ENCODE measurements around the gene PI4KA. TPM values are rescaled to one million over a fixed set of nuclear protein-coding genes. Genes with fewer than 3 reads are reported as not detected.

PI4KA gene
- total RNA-seq, 1 experiment from 2014 or later, result 65.8 TPM

DNA sequence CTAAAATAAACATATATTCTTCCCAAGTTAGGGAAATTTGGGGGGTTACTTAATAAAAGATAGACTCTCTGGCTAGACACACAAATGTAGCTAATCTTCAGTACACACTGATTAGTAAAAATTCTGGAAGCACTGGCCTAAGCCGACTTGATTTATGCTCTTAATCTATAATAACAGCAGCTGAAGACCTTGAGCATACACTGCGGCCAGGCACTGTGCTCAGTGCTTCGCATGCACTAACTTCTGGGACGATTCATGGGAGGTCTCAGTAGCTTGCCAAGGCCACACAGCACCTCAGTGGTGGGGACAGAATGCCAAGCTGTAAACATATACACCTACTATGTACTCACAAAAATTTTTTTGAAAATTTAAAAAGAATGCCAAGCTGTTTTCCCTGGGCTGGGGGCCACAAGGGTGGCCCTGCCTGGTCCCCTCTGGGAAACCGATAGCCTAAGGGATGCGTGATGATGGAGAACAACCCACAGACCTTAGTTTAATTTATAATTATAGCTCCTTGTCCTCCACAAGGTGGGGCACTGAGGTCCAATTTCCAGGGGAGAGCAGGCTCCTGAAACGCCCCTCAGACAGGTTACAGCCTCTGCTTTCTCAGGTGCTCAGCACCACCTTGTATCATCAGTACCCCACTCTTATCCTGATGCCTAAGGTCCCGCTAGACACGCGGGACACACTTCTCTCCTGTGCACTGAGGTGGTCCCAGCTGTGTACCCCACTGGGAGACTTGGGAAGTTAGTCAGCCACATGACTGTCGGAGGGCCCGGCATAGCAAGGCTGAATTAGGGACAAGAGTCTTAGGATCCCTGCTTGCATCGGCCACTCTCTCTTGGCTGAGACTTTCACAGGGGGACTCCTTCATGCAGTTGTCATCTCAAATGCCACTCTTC lies 64.6 kb downstream of the PI4KA start:
- H3T11ph ChIP-seq (ENCODE audit: low read length), result no peak overlapping the region
- no peaks in the 10 kb centered on the region for H3K79me2 ChIP-seq (ENCODE audit: insufficient read depth, low read length)
- no peaks in the 10 kb centered on the region for H3K9me3 ChIP-seq (ENCODE audit: control insufficient read depth, low read depth, low read length)
- H3K4ac ChIP-seq (ENCODE audit: low read depth, low read length), result no peak overlapping the region
- no peaks in the 10 kb centered on the region for H3K79me1 ChIP-seq (ENCODE audit: insufficient read depth, low read depth, low read length, poor library complexity, severe bottlenecking)
- H3K23ac ChIP-seq (ENCODE audit: insufficient read length, low read depth, low read length), result no peak overlapping the region
- H3K56ac ChIP-seq (ENCODE audit: insufficient read length, low read depth, low read length), result no peak overlapping the region
- H3K4me2 ChIP-seq (ENCODE audit: insufficient read depth, insufficient read length, low read length), result no peak overlapping the region
- no CpG with 5 or more reads among the region's 13 CpGs for WGBS (ENCODE audit: extremely low coverage, insufficient read length, low lambda C conversion rate)
- H4K5ac ChIP-seq (ENCODE audit: insufficient read length, low read depth, low read length), result no peak overlapping the region
- H2BK12ac ChIP-seq (ENCODE audit: insufficient read length, low read depth, low read length), result no peak overlapping the region
- no peaks in the 10 kb centered on the region for H3K4me1 Mint-ChIP-seq
- no peak overlapping the region for H4K91ac ChIP-seq (ENCODE audit: insufficient read length, low read depth, low read length)
- no peak overlapping the region for H2BK20ac ChIP-seq (ENCODE audit: low read depth, low read length, poor library complexity, severe bottlenecking)
- no peaks in the 10 kb centered on the region for H3K4me1 ChIP-seq (ENCODE audit: insufficient read depth, low read length)
- no peaks in the 10 kb centered on the region for H3K9me3 Mint-ChIP-seq
- no peak overlapping the region for H2AFZ ChIP-seq (ENCODE audit: low read length)
- TF ChIP-seq, protein P1, sequence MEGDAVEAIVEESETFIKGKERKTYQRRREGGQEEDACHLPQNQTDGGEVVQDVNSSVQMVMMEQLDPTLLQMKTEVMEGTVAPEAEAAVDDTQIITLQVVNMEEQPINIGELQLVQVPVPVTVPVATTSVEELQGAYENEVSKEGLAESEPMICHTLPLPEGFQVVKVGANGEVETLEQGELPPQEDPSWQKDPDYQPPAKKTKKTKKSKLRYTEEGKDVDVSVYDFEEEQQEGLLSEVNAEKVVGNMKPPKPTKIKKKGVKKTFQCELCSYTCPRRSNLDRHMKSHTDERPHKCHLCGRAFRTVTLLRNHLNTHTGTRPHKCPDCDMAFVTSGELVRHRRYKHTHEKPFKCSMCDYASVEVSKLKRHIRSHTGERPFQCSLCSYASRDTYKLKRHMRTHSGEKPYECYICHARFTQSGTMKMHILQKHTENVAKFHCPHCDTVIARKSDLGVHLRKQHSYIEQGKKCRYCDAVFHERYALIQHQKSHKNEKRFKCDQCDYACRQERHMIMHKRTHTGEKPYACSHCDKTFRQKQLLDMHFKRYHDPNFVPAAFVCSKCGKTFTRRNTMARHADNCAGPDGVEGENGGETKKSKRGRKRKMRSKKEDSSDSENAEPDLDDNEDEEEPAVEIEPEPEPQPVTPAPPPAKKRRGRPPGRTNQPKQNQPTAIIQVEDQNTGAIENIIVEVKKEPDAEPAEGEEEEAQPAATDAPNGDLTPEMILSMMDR (conservative IDR thresholded peaks at IDR 0.05), result no peak; the same call in 2 of the 3 replicates
- no peaks in the 10 kb centered on the region for H4K20me1 ChIP-seq (ENCODE audit: control insufficient read depth, insufficient read depth, insufficient read length)
- H3K27ac ChIP-seq (ENCODE audit: insufficient read length, low read depth, low read length), result no peak overlapping the region
- H3K27me3 ChIP-seq (ENCODE audit: insufficient read depth, low read length), result no peaks in the 10 kb centered on the region
- no peak overlapping the region for H2BK5ac ChIP-seq (ENCODE audit: insufficient read length, low read length)
- no peak overlapping the region for H2BK15ac ChIP-seq (ENCODE audit: low read depth, low read length)
- H3K9ac ChIP-seq (ENCODE audit: extremely low read depth, insufficient read length, low read length), result no peak overlapping the region
- H3K14ac ChIP-seq (ENCODE audit: insufficient read depth, low read length), result no peak overlapping the region
- no peak overlapping the region for H3K18ac ChIP-seq (ENCODE audit: insufficient read length, low read depth, low read length)
- H3K27ac Mint-ChIP-seq, result peak overlapping the region in 1 of 3 experiments; percentile 69; a peak in 1 of 7 replicates
- H3K27me3 Mint-ChIP-seq (ENCODE audit: low read depth), result no peaks in the 10 kb centered on the region
- H4K8ac ChIP-seq (replicated peaks; ENCODE audit: insufficient read length, low read depth, low read length), result no peak overlapping the region
- peaks cover 0 to 53% (median 9%) of the 10 kb centered on the region in 3 experiments; a peak in 6 of 7 replicates for H3K36me3 Mint-ChIP-seq (ENCODE audit: insufficient read depth in 1 of 3, low read depth in 3 of 3)
- no peak for DNase-seq
- no peak overlapping the region for H3K4me3 Mint-ChIP-seq
- no peaks in the 10 kb centered on the region for H3K23me2 ChIP-seq (ENCODE audit: insufficient read length, low read depth, low read length, poor library complexity, severe bottlenecking)
- H2AK5ac ChIP-seq (ENCODE audit: insufficient read length, low read length), result no peak overlapping the region
- H2BK120ac ChIP-seq (ENCODE audit: low read depth, low read length, poor library complexity, severe bottlenecking), result no peak overlapping the region
